Endothelial cell of umbilical vein (primary cell): ENCODE measurements around the gene OR10G3. TPM values are rescaled to one million over a fixed set of nuclear protein-coding genes. Genes with fewer than 3 reads are reported as not detected.

Experiments
- BruUV-seq: library from RNA; stranded (reverse); fragments of 400-500 nt; replicated peaks from 2 replicates; lab custom pipeline; 2021; lab: Mats Ljungman, UMichigan
- CTCF ChIA-PET: fragments of 300-600, 350-600 bp; sonication (Branson Sonifier 250); formaldehyde crosslinking; loops from one replicate; lab custom pipeline; 2021; ENCODE audit warnings: antibody characterized with exemption, inconsistent platforms; lab: Charles Lee
- POLR2A ChIA-PET: fragments of 300-600, 350-600 bp; sonication (Branson Sonifier 250); formaldehyde crosslinking; loops from one replicate; lab custom pipeline; 2021; ENCODE audit warnings: antibody characterized with exemption, inconsistent platforms; lab: Charles Lee
- DNase-seq: peaks from one replicate; pipeline ENCODE4 v3.0.0-alpha.2; 2011; ENCODE audit warnings: low read depth, low spot score
- FAIRE-seq: peaks from 2 replicates; lab custom pipeline; 2011; peaks lifted over from hg19 to GRCh38; lab: Jason Lieb, UNC
- H2AFZ ChIP-seq: 2 replicates; pipeline ENCODE4 v1.6.0; 2012; ENCODE audit warnings: low read depth, low read length, control low read depth, inconsistent platforms
- H3K27ac ChIP-seq: 2 replicates; pipeline ENCODE4 v1.5.1; 2011; ENCODE audit warnings: low read depth, mild to moderate bottlenecking, control low read depth, low read length, moderate library complexity; ENCODE audit not compliant: insufficient read depth
- H3K27me3 ChIP-seq, 2 experiments: 2 replicates each; pipeline versions ENCODE4 v1.6.0 to v1.6.1; 2011; ENCODE audit warnings: low read length in 2 of 2, mixed read lengths in 1 of 2; ENCODE audit not compliant: control insufficient read depth in 2 of 2, insufficient read depth in 2 of 2
- H3K36me3 ChIP-seq, 2 experiments: 2 replicates in 1 of 2; 3 replicates in 1 of 2; pipeline ENCODE4 v1.5.1; 2011; ENCODE audit warnings: low read length in 2 of 2, mild to moderate bottlenecking in 1 of 2, moderate library complexity in 1 of 2; ENCODE audit not compliant: control insufficient read depth in 2 of 2, insufficient read depth in 2 of 2; ENCODE audit errors: extremely low read depth in 1 of 2
- H3K4me1 ChIP-seq: 3 replicates; pipeline ENCODE4 v1.5.1; 2011; ENCODE audit warnings: mild to moderate bottlenecking, low read length; ENCODE audit not compliant: control insufficient read depth, insufficient read depth; ENCODE audit errors: extremely low read depth
- H3K4me2 ChIP-seq: 2 replicates; pipeline ENCODE4 v1.6.1; 2011; ENCODE audit warnings: low read length, control low read depth, mixed read lengths; ENCODE audit not compliant: insufficient read depth
- H3K4me3 ChIP-seq, 3 experiments: fragments of 200-600 bp in 1 of 3; sonication (generic), shearing (Covaris generic) in 1 of 3; replicated peaks in 1 of 3; 2 replicates each; pipeline ENCODE4 v1.5.1; 2011 to 2016; ENCODE audit warnings: control low read depth in 3 of 3, low read length in 3 of 3, mild to moderate bottlenecking in 2 of 3, inconsistent platforms in 1 of 3, low read depth in 1 of 3, moderate library complexity in 1 of 3; ENCODE audit not compliant: insufficient read depth in 1 of 3
- H3K79me2 ChIP-seq: 2 replicates; pipeline ENCODE4 v1.6.0; 2012; ENCODE audit warnings: low read length, inconsistent platforms; ENCODE audit not compliant: control insufficient read depth, insufficient read depth
- H3K9ac ChIP-seq: replicated peaks from 2 replicates; pipeline ENCODE3; 2011; ENCODE audit warnings: low read length, control low read depth; ENCODE audit not compliant: insufficient read depth; ENCODE audit errors: extremely low read depth
- H3K9me1 ChIP-seq: replicated peaks from 3 replicates; pipeline ENCODE4 v1.6.0; 2011; ENCODE audit warnings: mild to moderate bottlenecking, low read length; ENCODE audit not compliant: control insufficient read depth, insufficient read depth; ENCODE audit errors: extremely low read depth
- H3K9me3 ChIP-seq: replicated peaks from 2 replicates; pipeline ENCODE4 v1.5.1; 2012; ENCODE audit warnings: low read length, inconsistent platforms; ENCODE audit not compliant: control insufficient read depth, insufficient read depth
- H4K20me1 ChIP-seq: replicated peaks from 2 replicates; pipeline ENCODE3; 2011; ENCODE audit warnings: mild to moderate bottlenecking, low read length; ENCODE audit not compliant: control insufficient read depth, insufficient read depth; ENCODE audit errors: extremely low read depth
- EZH2 ChIP-seq: IDR thresholded peaks from 2 replicates; pipeline ENCODE4 v1.6.1; 2012; ENCODE audit warnings: borderline replicate concordance, low read depth, mild to moderate bottlenecking, moderate library complexity, low read length, inconsistent platforms; ENCODE audit not compliant: severe bottlenecking
- FOS ChIP-seq: IDR thresholded peaks from 2 replicates; pipeline ENCODE4 v1.6.1; 2011; ENCODE audit warnings: mild to moderate bottlenecking, low read length, moderate library complexity, borderline replicate concordance; ENCODE audit not compliant: insufficient read depth
- GATA2 ChIP-seq: IDR thresholded peaks from 2 replicates; pipeline ENCODE4 v1.7.0; 2011; ENCODE audit warnings: low read depth, mild to moderate bottlenecking, moderate library complexity, mixed read lengths, low read length; ENCODE audit not compliant: insufficient read length, insufficient read depth
- JUN ChIP-seq: IDR thresholded peaks from 2 replicates; pipeline ENCODE4 v1.6.1; 2011; ENCODE audit warnings: borderline replicate concordance, low read depth; ENCODE audit not compliant: insufficient read length, insufficient read depth
- MYC ChIP-seq: IDR thresholded peaks from one replicate; pipeline ENCODE4 v1.6.1; 2011; ENCODE audit warnings: mild to moderate bottlenecking, low read depth, low read length
- POLR2A ChIP-seq: IDR thresholded peaks from 2 replicates; pipeline ENCODE4 v1.6.1; 2012; ENCODE audit warnings: low read depth, mild to moderate bottlenecking, control low read depth, low read length
- POLR2AphosphoS5 ChIP-seq: IDR thresholded peaks from 2 replicates; pipeline ENCODE4 v1.6.1; 2012; ENCODE audit warnings: low read depth, mild to moderate bottlenecking, control low read depth, low read length, moderate library complexity; ENCODE audit not compliant: insufficient read depth
- dilution Hi-C: fragments of 300-500 bp; cut with MboI; formaldehyde crosslinking; loops from one replicate; pipeline ENCODE4 v1.15.0; 2019; ENCODE audit warnings: low sequenced_read_pairs; ENCODE audit not compliant: extremely low pct_ligation_motif_present
- intact Hi-C: fragments of 100-400 bp; cut with micrococcal nuclease; formaldehyde crosslinking; loops from one replicate; pipeline ENCODE4 v1.10.0; 2022
- polyA plus RNA-seq, 4 experiments: library from polyadenylated mRNA; depleted of rRNA in 3 of 4; stranded (reverse) in 3 of 4; unstranded in 1 of 4; fragments of >200 nt; gene quantifications; 2 replicates each; pipeline versions ENCODE4 v1.2.1 to v1.2.3, GENCODE V29; 2011 to 2012; ENCODE audit warnings: missing spikeins in 1 of 4
- total RNA-seq: library from RNA; stranded (reverse); gene quantifications from 2 replicates; pipeline ENCODE4 v1.2.3, GENCODE V29; 2021
- TF ChIP-seq, protein P1 (sequence below), 2 donors: IDR thresholded peaks; 1 replicate in 1 of 2; 2 replicates in 1 of 2; pipeline ENCODE4 v1.5.1; 2011; ENCODE audit warnings: low read length in 2 of 2, mild to moderate bottlenecking in 2 of 2, moderate library complexity in 2 of 2, control low read depth in 1 of 2, inconsistent platforms in 1 of 2, low read depth in 1 of 2; ENCODE audit not compliant: insufficient read depth in 1 of 2; ENCODE audit errors: extremely low read depth in 1 of 2
- TF ChIP-seq, protein P2 (sequence below): IDR thresholded peaks from 2 replicates; pipeline ENCODE4 v1.6.1; 2011; ENCODE audit not compliant: insufficient read depth, insufficient read length

Gene OR10G3
- total and polyA plus RNA-seq, 2 donors (not counting 3 experiments of a cell fraction or from before 2014, with no cell fraction given), result not detected

DNA sequence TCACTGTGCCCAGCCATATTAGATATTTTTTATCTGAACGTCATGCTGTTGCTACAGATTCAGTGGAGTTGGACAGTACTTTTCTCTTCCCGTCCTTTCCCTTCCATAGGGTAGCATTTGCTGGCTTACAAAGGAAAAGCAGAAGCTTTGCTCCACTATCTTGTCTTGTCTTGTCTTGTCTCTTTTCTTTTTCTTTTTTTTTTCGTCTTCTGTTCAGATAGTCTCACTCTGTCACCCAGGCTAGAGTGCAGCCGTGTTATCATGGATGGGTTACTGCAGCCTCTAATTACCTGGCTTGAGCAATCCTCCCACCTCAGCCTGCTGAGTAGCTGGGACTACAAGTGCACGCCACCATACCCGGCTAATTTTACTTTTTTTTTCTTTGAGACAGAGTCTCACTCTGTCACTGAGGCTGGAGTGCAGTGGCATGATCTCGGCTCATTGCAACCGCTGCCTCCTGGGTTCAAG lies 21.1 kb downstream of the OR10G3 start:
- FAIRE-seq (no peak), DNase-seq (no peak)
- Histone ChIP-seq H3K27ac (no peak overlapping the region), H3K9ac (no peak overlapping the region), H3K27me3 (no peaks in the 10 kb centered on the region), H3K9me3 (no peaks in the 10 kb centered on the region), H3K36me3 (no peaks in the 10 kb centered on the region), H4K20me1 (no peaks in the 10 kb centered on the region), H2AFZ (no peak overlapping the region), H3K9me1 (no peaks in the 10 kb centered on the region), H3K4me2 (no peak overlapping the region), H3K4me1 (peaks cover 5% of the 10 kb centered on the region), H3K79me2 (no peaks in the 10 kb centered on the region), H3K4me3 (no peak overlapping the region)
- intact Hi-C loops (loop anchor here (5.0 kb wide), 2 partner anchors 151 to 191 kb away; no protein-coding TSS in a partner anchor), dilution Hi-C loops (no loop called here)
- no TSS peak for BruUV-seq
- TF ChIP-seq GATA2, result no peak
- TF ChIP-seq FOS, result no peak
- TF ChIP-seq POLR2A, result no peak
- TF ChIP-seq, protein P1, sequence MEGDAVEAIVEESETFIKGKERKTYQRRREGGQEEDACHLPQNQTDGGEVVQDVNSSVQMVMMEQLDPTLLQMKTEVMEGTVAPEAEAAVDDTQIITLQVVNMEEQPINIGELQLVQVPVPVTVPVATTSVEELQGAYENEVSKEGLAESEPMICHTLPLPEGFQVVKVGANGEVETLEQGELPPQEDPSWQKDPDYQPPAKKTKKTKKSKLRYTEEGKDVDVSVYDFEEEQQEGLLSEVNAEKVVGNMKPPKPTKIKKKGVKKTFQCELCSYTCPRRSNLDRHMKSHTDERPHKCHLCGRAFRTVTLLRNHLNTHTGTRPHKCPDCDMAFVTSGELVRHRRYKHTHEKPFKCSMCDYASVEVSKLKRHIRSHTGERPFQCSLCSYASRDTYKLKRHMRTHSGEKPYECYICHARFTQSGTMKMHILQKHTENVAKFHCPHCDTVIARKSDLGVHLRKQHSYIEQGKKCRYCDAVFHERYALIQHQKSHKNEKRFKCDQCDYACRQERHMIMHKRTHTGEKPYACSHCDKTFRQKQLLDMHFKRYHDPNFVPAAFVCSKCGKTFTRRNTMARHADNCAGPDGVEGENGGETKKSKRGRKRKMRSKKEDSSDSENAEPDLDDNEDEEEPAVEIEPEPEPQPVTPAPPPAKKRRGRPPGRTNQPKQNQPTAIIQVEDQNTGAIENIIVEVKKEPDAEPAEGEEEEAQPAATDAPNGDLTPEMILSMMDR (IDR thresholded peaks at IDR 0.05; ENCODE audit: extremely low read depth in 1 of 2, insufficient read depth in 1 of 2, low read depth in 1 of 2, low read length in 2 of 2), result no peak
- no peak for TF ChIP-seq JUN
- TF ChIP-seq, protein P2, sequence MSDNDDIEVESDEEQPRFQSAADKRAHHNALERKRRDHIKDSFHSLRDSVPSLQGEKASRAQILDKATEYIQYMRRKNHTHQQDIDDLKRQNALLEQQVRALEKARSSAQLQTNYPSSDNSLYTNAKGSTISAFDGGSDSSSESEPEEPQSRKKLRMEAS, result no peak
- no peak for TF ChIP-seq MYC
- TF ChIP-seq POLR2AphosphoS5, result no peak
- TF ChIP-seq EZH2, result no peak
- POLR2A ChIA-PET, result no interaction called here
- CTCF ChIA-PET, result interaction anchor here (3.0 to 6.1 kb wide), 2 partner anchors 48 to 61 kb away, joined by 17 to 128 read pairs; partner anchors contain the start of gene METTL3
